Fibroblast of skin of right quadriceps (primary cell): ENCODE measurements around the gene SHFL.

Experiments
- DNase-seq: peaks from one replicate; pipeline ENCODE4 v3.0.0-alpha.2; 2013

The SHFL gene

DNA sequence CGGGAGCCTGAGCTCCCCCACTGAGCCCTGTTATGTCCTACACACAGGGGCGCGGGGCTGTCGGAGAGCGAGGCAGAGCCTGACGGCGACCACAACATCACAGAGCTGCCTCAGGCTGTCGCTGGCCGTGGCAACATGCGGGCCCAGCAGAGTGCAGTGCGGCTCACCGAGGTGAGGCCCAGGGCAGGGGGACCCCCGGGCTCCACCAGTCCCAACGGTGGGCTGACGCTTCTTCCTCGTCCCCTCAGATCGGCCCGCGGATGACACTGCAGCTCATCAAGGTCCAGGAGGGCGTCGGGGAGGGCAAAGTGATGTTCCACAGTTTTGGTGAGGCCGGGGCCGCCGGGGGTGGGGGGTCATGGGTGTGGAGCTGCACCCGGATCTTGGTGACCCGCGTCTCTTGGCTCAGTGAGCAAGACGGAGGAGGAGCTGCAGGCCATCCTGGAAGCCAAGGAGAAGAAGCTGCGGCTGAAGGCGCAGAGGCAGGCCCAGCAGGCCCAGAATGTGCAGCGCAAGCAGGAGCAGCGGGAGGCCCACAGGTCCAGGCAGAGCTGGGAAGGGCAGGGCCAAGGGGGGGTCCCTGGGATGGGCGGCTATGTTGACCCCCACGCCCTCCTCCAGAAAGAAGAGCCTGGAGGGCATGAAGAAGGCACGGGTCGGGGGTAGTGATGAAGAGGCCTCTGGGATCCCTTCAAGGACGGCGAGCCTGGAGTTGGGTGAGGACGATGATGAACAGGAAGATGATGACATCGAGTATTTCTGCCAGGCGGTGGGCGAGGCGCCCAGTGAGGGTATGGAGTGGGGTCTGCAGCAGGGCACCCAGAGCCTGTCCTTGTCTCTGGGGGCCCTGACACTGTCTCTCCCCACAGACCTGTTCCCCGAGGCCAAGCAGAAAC is 24.2 kb downstream of the SHFL start:
- DNase-seq: no peak

DNA sequence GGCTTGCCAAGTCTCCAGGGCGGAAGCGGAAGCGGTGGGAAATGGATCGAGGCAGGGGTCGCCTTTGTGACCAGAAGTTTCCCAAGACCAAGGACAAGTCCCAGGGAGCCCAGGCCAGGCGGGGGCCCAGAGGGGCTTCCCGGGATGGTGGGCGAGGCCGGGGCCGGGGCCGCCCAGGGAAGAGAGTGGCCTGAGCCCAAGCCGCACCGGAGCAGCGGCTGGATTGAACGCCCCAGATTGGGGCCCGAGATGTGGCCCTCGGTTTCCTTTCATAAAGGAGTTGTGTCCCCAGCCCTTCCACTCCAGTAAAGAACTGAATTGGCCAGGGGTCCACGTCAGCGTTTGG is 24.8 kb downstream of the SHFL start:
- DNase-seq: no peak

DNA sequence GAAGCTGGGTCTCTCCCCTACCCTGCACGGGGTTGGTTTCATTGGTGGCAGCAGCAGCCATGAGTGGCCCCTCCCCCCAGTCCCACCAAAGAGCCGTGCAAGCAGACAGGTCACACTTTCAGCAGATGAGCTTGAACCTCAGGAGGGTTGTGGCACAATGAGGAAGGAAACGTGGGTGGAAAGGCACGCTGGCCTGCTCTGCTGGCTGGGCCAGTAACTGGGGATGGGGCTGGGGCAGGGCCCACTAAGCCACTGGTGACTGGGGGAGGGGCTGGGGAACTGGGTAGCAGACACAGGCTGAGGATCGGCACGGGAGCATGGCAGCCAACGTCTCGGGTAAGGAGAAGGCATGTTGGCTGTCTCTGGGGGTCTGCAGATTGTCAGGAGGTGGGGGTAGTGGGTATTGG is 25.3 kb downstream of the SHFL start, which contains the start of gene P2RY11:
Gene P2RY11, plus strand, starts transcription at position 289 of the 407 bp plus-strand sequence. Its CDS starts 29 bp downstream, at position 318.
- DNase-seq: no peak

DNA sequence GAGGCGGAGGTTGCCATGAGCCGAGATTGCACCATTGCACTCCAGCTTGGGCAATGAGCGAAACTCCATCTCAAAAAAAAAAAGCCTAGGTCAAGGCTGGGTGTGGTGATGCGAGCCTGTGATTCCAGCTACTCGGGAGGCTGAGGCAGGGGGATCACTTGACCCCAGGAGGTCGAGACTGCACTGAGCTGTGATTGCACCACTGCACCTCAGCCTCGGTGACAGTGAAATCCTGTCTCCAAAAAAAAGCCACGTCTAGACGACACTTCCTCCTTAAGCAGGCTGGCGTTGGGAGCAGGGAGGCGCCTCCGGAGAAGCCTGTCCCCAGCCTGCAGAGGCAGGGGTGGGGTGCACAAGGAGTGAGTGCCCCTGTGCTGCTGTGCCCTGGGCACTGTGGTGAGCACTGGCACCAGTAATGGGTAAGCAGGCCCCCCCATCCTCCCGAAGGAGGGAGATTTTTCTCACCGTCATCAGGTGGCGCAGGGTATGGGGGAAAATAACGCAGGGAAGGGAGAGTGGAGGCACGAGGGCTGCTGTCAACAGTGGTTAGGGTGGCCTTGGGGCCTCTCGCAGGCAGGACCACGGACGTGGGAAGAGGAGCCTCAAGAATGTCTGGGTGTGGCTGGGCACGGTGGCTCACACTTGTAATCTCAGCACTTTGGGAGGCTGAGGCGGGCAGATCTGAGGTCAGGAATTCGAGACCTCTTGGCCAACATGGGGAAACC is 26.1 kb downstream of the SHFL start:
- DNase-seq: no peak

DNA sequence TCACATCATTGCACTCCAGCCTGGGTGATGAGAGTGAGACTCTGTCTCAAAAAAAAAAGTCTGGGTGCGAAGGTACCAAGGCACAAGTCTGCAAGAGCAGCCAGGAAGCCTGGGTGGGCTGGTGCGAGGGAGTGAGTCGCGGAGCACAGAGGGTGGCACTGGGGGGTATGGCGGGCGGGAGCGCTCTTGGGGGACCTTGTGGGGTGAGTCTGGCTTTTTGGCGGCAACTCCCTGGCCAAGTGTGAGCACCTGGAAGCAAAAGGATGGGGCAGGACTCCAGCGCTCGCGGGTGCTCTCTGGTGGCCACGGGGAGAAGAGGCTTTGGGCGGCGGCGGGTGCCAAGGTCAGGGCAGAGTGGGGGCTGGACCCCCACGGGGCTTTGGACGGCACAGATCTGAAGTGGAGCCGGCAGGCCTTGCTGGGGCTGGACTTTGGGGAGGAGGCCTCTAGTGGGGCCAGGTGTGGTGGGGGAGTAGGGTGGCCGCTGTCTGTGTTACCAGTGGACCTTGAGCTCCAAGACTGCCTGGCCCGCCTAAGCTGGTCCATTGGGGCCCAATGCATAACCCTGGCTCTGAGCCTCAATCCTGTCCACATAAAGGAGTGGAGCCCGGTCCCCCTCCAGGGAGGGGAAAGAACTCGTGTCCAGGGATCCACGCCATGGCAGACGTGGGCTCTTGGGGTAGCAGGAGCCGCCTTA is 26.9 kb downstream of the SHFL start:
- DNase-seq: no peak

DNA sequence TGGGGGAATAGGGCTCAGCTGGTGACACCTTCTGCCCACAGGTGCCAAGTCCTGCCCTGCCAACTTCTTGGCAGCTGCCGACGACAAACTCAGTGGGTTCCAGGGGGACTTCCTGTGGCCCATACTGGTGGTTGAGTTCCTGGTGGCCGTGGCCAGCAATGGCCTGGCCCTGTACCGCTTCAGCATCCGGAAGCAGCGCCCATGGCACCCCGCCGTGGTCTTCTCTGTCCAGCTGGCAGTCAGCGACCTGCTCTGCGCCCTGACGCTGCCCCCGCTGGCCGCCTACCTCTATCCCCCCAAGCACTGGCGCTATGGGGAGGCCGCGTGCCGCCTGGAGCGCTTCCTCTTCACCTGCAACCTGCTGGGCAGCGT is 27.5 kb downstream of the SHFL start:
- DNase-seq: no peak

DNA sequence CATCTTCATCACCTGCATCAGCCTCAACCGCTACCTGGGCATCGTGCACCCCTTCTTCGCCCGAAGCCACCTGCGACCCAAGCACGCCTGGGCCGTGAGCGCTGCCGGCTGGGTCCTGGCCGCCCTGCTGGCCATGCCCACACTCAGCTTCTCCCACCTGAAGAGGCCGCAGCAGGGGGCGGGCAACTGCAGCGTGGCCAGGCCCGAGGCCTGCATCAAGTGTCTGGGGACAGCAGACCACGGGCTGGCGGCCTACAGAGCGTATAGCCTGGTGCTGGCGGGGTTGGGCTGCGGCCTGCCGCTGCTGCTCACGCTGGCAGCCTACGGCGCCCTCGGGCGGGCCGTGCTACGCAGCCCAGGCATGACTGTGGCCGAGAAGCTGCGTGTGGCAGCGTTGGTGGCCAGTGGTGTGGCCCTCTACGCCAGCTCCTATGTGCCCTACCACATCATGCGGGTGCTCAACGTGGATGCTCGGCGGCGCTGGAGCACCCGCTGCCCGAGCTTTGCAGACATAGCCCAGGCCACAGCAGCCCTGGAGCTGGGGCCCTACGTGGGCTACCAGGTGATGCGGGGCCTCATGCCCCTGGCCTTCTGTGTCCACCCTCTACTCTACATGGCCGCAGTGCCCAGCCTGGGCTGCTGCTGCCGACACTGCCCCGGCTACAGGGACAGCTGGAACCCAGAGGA is 28.0 kb downstream of the SHFL start:
- DNase-seq: no peak

DNA sequence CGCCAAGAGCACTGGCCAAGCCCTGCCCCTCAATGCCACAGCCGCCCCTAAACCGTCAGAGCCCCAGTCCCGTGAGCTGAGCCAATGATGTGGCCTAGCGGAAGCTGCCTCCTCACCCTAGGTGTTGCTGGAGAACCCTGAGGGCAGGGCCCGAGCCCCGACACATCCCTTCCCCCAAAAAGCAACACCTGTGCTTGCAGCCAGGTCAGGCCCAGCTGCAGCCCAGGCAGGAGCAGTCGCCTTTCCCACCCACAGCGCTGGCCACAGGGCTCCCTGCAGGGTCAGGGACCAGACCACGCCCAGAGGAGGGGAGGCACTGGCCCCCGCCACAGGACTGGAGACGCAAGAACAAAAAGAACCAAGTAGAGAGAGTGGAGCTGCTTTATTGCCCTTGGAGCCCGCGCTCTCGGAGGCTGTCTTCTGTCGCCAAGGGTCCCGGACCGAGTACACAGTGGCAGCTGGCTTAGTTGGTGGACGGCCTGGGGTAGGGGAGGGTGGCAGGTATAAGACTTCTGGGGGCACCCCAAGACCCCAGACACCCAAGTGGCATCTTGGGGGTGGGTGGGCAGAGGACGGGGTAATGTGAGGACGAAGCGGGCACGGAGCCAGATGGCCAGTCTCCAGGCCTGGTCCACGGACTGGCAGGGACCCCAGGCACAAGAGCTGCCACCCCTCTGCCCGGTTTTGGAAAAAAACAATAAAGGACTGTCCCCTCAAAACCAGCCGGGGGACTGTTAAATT is 28.7 kb downstream of the SHFL start:
- DNase-seq: no peak

DNA sequence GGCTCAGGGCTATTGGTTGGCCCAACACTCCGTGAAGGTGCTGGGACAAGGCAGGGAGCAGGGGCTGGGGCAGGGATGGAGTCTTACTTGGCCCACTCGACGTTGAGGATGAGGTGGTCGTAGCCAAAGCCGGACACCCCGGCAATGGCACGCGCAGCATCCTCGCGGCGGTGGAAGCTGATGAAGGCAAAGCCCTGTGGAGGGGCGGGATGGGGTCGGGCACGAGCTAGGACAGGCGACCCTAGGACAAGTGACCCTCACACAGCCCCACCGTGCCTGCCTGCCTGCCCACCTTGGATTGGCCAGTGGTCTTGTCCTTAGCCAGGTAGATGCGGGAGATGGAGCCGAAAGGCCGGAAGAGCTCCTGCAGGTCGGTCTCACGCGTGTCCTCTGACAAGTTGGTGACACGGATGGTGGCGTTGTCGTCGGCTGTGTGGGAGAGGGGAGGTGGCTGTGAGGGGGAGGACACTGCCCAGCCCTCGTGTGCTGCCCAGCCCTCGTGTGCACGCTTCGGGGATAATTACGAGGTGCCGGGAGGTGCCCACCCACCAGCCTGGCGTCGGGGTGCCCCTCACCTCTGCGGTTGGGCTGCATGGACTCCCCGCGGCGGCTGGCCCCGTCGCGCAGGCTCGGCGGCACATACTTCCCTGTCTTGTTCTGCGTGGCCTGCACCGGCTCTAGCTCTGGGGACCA is 29.4 kb downstream of the SHFL start:
- no peak for DNase-seq

DNA sequence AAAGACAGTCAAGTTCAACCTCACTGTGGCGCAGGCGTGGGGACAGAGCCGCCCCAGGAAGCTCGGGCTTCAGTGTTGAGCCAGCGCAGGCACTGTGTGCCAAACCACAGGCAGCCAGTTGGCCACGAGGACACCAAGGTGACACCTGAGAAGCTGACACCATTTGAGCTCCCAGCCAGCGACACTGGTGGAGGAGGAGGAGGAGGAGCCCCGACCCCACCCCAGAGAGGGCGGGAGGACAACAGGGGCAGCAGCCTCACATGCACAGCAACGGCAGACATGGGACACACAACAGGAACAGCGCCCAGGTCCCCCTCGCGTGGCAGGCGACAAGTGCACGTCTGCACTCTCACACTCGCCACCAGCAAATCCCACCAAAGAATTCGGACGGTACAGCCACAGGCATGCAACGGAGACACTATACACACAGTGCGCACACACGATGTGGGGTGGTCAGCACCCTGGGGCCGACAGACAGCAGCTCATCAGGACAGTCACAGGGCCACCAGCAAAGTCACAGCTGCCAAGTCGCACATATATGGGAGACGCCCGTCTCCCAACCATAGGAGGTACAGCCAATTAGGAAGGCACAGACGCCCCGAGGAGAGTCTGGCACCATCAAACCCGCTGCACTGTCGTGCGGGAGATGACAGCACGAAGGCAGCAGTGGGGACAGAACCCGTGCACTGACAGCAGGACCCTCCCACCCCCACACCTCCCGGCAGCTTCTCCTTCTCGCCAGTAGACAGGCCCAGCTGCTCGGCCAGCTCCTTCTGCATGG is 30.2 kb downstream of the SHFL start:
- no peak for DNase-seq

DNA sequence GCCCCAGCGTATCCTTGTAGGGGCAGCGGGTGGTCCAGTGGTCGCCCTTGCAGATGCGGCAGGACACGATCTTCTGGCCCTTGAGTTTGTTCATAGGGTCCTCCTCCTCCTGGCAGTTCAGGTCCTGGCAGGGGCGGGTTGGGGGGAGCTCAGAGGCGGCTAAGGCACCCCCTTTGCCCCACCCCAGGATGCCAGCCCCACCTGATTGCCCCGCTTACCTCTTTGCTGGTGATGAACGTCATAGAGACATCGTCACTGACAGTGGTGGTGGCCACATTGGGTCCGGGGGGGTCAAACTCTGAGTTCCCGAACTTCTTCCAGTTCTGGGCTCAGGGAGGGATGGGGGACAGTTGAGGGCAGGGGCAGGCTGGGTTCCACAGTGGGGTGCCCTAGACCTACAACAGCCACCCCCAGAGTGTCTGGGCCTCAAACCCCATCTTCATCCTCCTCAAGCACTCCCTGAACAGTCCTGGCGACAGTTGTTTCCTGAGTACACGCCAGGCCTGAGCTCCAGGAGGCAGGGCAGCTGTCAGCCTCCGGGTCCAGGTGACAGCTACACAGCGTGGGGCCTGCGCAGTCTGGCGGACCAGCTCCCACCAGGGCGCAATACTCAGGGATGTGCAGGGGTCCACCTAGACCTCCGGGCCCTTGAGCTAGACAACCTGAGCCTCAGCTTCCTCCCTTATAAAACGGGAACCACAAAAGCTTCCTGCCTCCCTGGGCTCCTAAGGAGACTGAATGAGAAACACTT is 30.9 kb downstream of the SHFL start:
- DNase-seq: no peak

DNA sequence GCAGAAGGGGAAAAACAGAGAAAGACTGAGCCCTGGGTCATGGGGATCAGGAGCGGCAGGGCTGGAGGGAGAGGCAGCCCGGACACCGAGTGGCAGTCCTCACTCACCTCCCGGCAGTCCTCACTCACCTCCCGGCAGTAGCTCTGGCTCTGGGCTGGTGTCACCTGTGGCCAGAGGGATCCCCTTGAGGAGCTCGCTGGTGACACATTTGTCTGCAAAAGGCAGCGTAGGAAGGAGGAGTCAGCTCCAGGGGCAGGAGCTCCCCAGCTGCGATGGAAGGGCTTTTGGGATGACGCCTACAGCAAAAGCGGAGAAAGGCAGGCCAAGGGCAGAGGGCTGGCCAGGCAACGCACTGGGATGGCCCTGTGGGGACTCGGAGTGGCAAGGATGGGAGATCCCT is 32.8 kb downstream of the SHFL start:
- no peak for DNase-seq

DNA sequence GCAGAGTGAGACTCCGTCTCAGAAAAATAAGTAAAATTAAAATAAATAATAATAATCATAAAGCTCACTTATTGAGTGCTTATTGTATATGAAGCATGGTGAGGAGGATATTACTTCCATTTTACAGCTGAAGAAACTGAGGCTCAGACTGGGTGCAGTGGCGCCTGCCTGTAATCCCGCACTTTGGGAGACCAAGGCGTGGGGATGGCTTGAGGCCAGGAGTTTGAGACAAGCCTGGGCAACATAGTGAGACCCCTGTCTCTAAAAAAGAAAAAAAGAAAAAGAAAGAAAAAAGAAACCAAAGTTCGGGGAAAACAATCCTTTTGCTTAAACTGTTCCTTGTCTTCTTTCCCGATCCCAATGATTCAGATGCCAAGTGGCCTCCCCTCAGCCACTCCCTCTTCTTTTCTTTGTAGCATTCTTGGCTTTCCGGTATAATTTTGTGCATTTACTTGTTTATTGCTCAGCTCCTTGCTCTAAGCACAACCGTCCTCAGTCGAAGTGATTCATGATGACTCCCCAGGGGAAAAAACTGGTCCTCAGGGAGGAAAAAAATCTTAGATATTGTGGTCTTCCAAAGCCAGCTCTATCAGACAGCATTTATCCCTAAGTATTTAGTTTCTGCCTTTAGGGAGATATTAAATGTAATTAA is 34.5 kb downstream of the SHFL start:
- peak; percentile 91 for DNase-seq

DNA sequence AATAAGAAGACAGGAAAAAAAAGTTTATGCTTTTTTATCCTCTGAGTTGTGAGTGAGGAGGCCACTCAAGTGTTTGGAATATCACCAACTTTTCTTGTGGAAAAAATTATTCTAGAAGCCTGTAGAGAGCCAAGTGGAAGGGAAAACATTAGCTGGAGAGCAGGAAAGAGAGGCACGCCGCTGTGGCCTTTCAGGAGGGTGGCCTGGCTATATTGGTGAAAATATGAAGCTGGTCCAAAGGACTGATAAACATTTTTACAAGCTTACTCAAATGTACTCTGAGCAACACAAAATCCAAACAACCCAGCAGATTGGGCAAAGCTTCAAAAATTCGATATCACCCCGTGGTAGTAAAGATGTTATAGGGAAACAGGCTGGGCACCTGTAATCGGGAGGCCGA is 35.9 kb downstream of the SHFL start:
- DNase-seq: no peak

DNA sequence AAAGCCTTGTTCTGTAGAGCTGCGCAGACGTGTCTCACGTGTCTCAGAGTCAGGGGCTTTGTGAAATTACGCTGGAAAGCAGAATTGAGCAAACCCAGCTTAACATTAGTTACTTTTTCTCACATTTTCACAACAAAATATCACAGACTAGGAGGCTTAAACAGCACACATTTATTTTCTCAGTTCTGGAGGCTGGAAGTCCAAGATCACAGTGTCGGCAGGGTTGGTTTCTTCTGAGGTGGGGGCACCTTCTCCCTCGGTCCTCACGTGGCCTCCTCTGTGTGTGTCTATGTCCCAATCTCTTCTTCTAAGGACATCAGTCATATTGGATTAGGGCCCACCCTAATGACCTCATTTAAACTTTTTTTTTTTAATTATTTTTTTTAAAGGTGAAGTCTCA is 38.3 kb downstream of the SHFL start:
- no peak for DNase-seq

DNA sequence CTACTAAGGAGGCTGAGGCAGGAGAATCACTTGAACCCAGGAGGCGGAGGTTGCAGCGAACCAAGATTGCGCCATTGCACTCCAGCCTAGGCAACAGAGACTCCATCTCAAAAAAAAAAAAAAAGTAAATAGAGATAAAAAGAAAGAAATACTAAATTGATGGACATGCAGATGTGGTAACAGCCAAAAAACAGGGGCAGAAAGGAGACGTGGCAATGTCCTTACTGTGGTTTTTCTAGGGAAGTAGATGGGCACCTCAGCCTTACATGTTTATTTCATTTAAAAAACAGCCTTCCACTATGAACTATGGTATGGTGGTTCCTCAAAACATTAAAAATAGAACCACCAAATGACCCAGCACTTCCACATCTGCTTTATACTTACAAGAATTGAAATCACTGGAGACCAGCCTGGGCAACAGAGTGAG is 40.1 kb downstream of the SHFL start:
- DNase-seq: no peak

DNA sequence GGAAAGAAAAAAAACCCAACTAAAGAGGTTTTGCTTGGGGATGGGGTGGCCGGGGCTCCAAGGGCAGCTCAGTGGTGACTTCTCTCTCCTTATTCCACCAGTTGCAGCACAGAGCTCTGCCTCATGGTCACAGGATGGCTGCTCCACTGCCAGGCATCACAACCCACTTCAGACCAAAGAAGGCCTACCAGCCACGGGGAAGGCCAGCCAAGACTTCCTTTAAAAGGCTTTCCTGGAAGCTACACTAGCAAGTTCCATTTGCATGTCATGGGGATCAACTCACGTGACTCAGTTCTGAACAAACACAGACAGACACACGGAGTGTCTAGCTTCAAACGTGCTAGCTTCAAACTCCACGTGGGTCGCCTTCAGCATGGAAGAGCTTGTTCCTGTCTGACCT is 46.8 kb downstream of the SHFL start:
- no peak for DNase-seq

DNA sequence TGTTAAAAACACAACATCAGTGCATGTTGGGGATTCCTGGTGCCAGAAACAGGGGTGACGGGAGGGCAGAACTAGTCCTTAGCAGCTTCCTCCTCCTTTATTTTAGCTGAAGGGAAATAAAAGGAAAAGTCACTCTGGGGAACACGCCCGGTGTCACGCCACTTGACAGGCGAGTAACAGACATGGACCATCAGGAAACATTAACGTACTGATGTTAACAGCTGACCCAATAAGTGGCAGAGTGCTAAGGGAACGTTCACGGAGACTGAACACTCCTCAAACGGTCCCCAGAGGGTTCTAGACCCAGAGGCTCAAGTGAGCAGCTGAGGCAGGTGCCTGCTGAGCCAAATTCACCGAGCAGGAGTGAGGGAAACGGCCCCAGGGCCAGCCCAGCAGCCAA is 47.5 kb downstream of the SHFL start:
- no peak for DNase-seq

DNA sequence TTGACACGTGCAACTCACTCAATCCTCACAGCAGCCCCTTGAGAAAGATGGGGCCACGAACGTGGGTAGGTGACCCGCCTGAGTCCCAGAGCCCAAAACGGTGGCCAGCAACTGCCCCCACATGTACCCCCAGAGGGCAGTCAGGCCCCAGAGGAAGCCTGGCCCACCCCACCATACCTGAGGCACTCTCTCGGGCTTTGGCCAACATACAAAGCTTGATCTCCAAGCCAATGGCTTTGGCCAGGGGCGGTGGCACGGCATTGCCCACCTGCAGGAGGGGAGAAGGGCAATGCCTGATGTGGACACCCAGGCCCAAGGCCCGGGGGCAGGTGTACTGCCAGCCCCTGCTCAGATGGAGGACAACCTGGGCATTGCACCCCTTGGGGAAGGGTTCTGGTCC is 47.9 kb downstream of the SHFL start:
- DNase-seq: no peak
